ENCODE results near the gene SNX33.

Gene SNX33

DNA sequence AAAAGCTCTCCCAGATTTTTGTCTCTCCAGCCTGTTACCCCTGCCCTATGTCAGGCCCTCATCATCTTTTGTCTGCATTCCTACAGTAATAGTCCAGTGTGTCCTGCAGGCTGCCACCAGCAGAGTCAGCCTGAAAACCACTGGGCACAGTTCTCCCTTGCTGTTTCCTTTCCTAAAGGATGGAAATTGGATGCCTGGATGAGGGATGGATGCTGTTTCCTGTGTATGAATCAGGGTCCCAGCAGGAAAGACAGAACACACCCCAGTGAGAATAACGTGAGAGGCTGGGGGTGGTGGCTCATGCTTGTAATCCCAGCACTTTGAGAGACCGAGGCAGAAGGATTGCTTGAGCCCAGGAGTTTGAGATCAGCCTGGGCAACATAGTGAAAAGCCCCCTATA lies 3.3 kb upstream of the SNX33 start:
- DNase-seq: no peak

DNA sequence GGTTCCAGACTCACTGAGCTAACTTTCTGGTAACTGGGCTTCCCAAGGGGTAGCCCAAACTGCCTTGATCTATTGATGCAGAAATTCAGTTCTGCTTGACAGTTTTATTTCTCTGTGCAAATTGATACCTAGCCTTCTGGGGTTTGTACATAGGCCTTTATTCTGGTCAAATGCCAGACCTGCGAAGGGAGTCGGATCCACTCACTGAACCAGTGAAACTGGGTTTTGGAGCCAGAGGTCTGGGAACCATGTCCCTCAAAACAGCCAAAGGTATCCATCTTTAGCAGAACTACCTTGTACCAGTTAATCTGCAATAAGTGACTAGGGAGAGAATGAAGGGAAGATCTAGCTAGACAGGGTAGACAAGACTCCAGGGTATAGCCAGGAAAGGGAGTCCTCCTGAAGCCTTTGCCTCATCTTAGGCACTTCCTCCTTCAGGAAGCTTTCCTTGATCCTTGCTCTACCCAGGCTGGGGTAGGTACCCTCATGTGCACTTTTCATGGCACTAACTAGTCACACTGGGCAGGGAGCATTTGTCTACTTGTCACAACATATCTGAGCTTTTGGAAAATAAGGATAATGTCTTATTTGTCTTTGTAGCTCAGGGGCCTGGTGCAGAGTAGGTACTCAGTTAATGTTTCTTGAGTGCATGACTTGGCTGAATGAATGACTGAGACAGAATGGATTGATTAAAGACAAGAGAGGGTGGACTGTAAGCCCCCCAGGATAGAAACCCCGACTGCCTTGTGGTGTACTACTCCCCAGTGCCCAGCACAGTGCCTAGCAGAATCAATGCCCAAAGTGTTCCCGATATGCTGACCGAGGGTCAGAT lies 1.4 kb upstream of the SNX33 start:
- DNase-seq: no peak

DNA sequence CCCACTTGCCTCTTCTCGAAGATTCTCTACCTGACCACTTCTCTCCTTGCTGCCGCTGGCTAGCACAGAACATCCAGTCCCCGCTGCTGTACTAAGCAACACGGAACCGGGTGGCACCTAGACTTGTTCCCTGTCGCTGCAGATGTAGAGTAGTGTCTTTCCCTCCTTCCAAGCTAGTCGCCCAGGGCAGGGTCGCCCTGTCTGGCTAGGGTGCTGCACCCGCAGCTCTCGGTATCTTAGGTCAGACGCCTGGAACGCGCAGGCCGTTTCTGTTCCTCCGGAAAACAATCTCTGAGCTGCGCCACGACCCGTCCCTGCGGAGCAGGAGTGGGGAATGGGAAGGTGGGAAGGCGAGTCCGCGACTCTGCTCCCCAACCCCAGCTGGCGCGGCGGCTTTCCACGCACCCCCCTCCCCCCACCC lies 758 bp upstream of the SNX33 start:
- DNase-seq: no peak

DNA sequence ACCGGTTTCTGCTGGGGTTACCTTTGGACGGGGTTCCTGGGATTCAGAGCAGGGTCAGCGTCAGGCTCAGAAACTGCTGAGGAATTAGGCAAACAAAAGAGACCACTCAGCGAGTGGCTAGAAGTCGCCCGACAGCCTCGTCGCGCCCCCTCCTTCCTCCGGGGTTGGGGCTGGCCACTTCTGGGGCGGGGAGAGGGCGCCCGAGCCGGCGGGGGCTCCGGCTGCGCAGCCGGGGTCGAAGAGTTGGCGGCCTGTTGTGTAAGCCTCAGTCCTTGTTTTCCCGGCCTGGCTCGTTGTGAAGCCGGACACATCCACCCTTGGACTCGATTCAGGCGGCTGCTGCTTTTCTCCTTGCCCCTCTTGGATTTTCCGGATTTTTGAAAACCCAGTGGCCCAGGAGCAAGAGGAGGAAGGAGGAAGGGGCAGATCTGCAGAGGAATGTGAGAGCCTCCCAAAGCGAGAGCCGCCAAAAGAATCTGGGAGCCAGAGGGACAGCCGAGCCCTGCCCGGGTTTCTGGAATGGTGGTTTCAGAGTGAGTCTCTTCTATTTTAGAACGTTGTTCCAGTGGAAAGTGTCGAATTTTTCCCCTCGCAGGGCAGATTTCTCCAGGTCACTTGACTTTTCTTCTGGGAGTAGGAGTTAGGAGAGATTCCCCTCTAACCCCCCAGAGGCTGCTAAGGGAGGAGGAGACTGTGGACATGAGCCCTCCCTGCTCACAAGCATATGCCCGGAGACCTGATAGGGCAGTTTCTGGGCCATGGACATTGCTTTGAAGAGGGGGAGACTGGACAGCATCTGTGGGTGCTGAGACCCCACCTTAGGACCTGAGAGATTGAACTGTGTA lies 666 bp downstream of the SNX33 start:
- no peak for DNase-seq

DNA sequence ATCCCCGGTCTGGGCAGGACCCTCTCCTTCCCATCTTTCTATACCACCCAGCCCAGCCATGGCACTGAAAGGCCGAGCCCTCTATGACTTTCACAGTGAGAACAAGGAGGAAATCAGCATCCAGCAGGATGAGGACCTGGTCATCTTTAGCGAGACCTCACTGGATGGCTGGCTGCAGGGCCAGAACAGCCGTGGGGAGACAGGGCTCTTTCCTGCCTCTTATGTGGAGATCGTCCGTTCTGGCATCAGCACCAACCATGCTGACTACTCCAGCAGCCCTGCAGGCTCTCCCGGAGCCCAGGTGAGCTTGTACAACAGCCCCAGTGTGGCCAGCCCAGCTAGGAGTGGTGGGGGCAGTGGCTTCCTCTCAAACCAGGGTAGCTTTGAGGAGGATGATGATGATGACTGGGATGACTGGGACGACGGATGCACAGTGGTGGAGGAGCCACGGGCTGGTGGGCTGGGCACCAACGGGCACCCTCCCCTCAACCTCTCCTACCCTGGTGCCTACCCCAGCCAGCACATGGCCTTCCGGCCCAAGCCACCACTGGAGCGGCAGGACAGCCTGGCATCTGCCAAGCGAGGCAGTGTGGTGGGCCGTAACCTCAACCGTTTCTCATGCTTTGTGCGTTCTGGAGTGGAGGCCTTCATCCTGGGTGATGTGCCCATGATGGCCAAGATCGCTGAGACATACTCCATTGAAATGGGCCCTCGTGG lies 1.5 kb downstream of the SNX33 start:
- DNase-seq: no peak

DNA sequence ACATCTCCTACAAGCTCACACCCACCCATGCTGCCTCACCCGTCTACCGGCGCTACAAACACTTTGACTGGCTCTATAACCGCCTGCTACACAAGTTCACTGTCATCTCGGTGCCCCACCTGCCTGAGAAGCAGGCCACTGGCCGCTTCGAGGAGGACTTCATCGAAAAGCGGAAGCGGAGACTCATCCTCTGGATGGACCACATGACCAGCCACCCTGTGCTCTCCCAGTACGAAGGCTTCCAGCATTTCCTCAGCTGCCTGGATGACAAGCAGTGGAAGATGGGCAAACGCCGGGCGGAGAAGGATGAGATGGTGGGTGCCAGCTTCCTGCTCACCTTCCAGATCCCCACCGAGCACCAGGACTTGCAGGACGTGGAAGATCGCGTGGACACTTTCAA lies 2.1 kb downstream of the SNX33 start:
- no peak for DNase-seq

DNA sequence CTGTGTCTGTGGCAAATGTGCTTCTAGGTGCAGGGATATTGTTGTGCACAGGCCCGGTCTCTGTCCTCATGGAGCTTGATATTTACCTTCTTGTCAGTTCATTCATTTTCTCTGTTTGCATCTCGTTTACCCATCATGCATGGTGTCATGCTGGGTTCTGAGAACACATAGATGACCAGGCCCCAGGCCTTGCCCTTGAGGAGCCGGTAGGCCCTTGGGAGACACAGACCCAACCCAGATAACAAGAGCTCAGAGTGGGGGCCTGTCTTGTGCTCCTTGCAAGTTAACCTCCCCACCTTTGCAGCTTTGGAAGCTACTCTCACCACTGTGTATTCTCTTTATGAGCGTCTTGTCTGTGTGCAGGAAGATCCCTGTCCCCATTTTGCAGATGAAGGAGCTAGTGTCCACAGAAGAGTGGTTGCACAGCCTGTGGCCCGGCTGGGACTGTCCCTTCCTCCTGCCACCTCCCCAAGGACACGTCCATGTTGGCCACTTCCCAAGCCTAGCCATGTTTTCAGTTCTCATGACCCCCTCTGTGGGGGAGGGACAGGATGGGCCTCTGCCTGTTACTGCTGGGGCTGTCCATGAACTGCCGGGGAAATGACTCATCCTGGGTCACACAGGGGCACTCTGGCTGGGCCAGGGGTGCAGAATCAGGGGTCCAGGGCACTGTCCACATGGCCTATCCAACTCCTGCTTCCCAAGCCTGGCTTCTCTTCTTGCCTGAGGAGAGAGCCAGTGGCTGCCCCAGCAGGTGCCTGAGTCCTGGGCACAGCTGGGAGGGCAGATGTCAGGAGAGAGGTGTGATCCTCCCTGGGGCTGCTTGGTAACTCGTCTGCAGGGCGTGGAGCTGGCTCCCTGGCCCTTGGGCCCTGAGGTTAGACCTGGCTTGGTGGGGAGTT lies 3.4 kb downstream of the SNX33 start:
- no peak for DNase-seq

DNA sequence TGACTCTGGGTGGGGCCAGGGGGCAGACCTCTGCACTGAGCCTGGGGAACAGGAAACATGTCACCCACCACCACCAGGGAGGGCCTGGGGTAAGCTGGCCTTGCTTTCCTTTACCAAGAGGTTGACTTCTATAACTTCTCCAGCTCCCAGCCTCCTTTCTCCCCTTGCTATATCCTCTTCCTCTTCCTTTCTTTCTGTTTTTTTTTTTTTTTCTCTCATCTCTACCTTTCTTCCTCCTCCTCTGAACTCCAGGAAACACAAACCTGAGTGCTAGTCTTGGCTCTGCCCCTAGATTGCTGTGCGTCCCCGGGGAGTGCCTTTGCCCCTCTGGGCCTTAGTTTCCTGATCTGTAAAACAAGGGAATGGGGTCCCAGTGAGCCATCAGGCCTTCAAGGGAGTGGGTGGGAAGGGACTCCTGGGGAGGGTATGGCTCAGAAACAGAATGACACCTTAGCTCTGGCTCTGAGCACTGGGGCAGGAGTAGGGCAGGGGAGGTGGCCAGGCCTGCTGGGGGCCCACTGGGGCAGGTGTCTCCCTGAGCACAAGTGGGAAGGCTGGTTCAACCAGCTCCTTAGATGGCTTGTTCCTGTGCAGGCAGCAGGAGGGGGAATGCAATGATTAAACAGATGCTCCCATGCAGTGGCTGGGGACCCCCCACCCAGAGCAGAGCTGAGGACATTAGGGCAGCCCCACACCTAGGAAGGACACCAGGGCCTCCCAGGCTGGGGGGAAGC lies 4.3 kb downstream of the SNX33 start:
- DNase-seq: no peak

DNA sequence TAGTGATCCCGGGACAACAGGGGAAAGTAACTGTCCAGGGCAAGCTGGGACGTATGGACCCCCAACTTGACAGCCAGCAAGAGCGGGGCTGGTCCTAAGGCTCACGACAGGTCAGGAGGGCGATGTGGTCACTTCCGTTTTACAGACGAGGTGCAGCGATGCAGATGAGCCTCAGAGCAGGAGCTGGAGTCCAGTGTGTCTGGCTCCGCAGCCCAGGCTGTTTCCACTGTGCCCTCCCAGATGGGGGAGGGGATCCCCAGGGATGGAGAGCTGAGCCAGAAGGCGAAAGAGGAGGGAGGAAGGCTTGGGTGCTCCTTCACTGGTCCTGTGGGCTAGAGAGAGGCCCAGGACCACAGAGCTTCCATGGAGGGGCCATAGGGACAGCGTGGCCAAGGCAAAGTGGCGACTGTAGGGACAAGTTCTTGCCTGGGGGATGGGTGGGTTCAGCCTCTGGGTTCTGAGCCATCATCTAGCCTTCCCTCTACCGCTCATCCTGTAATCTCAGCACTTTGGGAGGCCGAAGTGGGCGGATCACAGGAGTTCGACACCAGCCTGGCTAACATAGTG lies 5.7 kb downstream of the SNX33 start:
- DNase-seq: no peak

DNA sequence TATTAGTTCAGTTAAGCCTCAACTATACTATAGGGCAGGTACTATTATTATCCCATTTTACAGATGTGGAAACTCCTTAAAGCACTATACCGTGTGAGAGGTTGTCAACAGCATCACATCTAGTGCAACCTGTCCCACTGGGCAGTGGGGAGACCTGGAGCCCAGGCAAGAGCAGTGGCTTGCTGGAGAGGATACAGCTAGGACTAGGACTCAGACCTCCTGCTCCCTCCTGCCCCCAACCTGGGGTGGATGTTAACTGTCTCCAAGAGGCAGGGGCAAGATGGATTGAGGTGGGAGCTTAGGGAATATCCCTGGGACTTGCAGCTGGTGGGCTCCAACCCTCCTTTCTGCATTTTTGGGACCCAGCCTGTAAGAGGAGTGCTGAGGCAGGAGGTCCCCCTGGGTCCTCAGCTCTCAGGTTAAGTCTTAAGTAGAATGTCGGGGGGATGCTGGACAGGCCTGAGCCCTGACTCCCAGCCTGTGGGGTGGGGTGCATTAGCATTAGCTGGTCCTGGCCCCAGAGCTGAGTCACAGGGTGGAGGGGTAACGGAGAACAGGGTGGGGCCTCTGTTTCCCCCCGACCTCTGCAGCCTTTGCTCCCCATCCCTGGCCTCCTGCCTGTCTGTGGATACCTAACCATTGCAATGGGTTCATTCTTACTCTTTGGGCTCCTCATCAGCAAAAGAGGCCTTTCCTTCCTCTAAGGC lies 6.6 kb downstream of the SNX33 start:
- DNase-seq: no peak

DNA sequence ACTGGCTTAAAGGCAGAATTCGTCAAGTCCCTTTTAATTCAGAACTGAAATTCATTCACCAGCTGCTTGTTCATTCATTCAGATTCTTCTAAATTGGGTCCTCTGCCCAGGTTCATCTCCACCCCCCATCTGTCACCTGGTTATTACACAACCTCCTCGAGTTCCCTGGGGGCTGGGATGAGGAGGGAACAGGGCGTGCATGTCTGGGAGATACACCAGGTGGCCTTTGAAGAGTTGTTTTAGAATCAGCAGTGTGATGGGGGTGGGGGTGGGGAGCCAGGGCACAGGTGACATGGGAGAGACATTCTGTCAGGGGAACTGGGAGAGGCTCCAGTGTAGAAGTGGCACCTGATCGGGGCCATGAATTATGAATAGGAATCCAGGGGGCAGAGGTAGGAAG lies 8.2 kb downstream of the SNX33 start:
- no peak for DNase-seq

DNA sequence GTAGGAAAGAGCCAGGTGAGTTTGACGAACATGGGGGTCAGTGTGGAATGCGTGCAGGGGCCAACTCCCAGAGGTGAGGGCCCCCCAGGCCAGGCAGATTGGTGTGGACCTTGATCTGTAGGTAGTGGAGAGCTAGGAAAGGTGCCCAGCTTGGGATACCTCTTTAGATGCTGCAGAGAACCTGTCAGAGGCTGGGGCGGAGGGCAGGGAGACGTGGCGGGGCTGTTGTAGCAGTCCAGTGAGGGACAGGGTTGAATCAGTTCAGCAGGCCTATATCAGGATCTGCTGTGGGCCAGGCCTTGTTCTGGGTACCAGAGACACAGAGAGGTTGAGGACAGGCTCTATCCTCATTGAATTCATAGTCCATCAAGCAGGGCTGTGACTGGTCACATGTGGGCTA lies 8.6 kb downstream of the SNX33 start:
- DNase-seq: no peak

DNA sequence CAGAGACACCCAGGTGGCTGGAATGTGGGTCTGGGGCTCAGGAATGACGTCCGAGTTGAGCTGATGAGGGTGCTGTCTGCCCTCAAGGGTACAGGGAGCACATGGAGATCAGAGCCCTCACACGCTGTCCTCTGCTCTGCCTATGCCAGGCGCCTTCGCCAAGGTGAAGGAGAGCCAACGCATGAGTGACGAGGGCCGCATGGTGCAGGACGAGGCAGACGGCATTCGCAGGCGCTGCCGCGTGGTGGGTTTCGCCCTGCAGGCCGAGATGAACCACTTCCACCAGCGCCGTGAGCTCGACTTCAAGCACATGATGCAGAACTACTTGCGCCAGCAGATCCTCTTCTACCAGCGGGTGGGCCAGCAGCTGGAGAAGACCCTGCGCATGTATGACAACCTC lies 9.1 kb downstream of the SNX33 start:
- no peak for DNase-seq

DNA sequence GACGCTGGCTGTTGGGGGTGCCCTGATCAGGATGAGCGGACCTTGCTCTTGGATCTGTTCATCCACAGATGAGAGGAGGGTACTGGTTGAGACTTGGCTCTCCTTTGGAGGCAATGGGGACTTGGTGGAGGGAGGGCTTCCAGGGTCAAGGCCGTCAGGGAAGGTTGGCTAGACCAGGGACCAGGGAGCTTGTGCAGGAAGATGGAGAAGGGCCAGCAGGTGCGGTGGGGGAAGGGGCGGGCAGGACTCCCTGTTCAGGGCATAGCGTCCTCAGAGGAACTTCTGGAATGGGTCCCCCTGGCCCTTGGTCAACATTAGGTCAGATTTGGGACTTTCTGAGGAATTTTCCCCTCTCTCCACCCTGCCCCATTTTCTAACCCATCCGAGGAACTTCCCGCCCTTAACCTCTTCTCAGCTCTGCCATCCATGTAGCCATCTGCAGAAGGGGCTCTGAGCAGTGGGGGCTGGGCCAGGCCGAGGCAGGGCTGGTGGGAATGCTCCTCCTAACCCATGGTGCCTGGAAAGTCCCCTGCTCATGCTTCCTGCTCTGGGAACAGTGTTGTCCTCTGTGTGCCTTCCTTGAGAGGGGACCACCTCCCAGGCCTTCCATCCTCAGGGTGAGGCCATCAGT lies 11.5 kb downstream of the SNX33 start:
- DNase-seq: no peak

DNA sequence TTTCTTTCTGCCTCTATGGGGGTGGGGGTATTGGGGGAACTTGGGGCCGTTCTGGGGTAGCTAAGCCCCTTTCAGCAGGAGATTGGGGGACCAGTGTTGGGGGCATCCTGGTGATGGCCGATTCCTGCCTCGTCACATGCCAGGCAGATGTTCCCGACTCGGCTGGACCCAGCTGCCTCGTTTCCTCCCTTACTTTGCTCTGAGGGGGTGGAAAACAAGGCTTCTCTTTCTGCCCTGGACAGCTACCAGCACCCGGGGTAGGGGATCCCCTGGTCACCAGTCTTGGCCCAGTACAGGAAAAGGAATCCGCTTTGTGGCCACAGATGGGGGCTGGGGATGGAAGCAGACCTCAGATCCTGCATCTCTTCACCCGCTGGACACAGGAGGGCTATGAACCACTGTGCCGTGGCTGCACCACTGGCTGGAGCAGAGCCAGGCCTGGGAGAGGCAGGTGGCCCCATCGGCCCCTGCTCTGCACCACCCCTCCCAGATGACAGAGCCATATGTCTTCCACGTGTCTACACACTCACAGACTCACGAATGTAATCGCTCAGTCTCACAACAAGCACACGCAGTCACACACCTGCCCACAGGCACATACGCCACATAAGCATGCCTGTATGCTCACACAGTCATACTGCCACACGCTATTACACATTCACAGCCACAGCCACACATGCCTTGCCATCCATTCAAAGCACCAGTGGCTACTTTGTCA lies 12.4 kb downstream of the SNX33 start:
- DNase-seq: no peak

DNA sequence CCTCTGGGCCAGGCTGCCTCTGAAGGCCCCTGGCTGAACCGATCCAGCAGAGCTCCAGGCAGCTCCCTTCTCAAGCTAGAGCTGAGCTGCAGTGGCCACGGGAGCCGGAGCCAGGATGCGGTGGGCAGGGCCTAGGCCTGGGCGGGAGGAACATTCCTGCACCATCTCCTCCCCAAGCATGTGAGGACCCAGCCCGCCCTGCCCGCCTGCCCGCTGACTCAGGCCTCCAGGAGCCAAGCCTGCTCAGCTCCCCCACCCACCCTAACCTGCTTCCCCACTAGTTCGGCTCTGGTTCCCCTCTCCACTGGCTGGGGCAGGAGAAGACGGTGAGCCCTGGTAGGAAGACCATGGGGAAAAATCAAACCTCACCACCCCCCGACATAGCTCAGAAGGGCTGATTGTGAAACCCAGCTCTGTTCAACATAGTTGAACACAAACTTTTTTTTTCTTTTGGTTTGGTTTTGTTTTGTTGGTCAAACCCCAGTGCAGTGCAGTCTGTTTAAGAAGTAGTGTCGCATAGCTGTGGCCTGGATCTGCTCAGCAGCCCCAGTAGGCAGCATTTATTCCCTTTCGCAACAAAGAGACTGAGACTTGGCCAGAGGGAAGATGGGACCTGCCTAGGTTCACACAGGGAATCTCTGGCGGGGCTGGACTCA lies 13.5 kb downstream of the SNX33 start:
- DNase-seq: no peak

DNA sequence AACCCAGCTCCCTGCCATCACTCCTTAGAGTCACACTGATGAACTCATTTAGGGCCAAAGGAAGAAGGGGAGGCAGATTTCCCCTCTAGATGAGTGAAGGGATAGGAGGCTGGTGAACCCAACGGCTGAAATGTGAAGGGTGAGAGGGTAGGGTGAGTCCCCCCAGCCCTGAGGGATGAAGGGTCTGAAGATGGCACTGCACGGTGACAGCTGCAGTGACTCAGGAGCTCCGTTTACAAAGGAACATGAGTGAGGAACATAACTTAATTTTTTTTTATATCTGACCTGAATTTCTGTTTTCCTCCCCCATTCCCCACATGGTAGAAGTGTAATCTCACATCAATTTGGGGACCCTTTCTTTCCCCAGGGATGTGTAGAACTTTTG lies 14.0 kb downstream of the SNX33 start:
- no peak for DNase-seq

DNA sequence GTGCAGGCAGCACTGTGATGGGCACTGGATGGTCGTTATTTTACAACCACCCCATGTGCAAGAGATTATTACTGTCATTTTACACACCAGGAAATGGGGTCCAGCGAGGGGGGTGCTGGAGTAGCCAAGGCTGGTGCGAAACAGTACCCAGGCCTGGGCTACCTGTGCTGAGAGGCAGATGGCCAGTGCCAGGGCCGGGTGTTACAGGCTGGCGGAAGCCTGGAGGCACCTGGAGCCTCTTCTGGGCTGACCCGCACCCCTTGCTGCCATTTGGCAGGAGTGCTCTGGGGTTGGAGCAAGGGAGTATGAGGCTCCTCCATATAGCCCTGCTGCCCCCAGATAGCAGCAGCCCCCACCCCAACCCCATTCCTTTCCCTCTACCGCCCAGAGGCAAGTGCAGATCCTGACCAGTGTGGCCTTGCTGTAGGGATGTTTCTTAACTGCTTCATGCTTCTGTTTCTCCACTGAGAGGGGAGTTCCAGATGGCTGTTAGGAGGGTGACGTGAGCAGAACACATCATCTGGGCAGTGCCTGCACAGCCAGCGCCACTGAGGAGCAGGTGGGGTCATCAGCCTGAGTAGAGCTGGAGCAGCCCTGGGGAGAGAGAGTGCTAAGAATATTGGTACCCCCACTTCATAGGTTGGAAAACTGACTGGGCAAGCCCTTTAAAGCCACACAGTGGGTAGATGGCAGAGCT lies 15.3 kb downstream of the SNX33 start:
- no peak for DNase-seq

Data from CD4-positive, alpha-beta T cell treated with Interleukin-12 subunit alpha and Interleukin-12 subunit beta, for 1 hour (primary cell).